Suprapubic skin (tissue), 4 donors: ENCODE results near the gene ST3GAL4.

Experiments used
- EP300 ChIP-seq: sonication (generic); formaldehyde crosslinking; IDR thresholded peaks from one replicate; pipeline ENCODE4 v1.6.1; 2017; ENCODE audit warnings: antibody characterized with exemption
- POLR2A ChIP-seq, 2 donors: fragments of 450-650 bp; IDR thresholded peaks; one replicate each; pipeline ENCODE4 v1.6.1; 2017; ENCODE audit warnings: antibody characterized with exemption in 2 of 2, mild to moderate bottlenecking in 2 of 2, moderate library complexity in 2 of 2
- POLR2AphosphoS5 ChIP-seq, 3 donors: sonication (generic); formaldehyde crosslinking; IDR thresholded peaks; one replicate each; pipeline ENCODE4 v1.6.1; 2017; ENCODE audit warnings: antibody characterized with exemption in 3 of 3
- TF ChIP-seq, protein P1 (sequence below), 2 donors: fragments of 200-600 bp in 1 of 2; fragments of 450-650 bp in 1 of 2; sonication (generic) in 1 of 2; IDR thresholded peaks; one replicate each; pipeline ENCODE4 v1.5.1; 2016 to 2019; ENCODE audit warnings: antibody characterized with exemption in 2 of 2, mild to moderate bottlenecking in 1 of 2, moderate library complexity in 1 of 2

DNA sequence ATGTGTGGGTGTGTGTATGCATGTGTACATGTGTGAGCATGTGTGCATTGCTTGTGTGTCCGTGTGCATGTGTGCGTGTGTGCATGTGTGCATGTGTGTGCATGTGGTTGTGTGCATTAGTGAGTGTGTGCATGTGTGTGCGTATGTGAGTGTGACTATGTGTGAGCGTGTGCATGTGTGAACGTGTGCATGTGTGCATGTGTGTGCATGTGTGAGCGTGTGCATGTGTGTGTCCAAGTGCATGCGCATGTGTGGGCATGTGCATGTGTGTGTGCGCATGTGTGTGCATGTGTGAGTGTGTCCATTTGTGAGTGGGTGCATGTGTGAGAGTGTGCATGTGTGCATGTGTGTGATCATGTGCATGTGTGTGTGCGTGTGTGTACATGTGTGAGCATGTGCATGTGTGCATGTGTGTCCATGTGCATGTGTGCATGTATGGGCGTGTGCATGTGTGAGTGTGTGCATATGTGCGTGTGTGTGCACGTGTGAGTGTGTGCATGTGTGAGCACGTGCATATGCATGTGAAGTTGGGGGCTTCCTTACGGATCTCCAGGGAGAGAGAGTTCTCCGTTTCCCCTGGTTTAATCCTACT, 95.8 kb downstream of the ST3GAL4 start:
- TF ChIP-seq, protein P1, sequence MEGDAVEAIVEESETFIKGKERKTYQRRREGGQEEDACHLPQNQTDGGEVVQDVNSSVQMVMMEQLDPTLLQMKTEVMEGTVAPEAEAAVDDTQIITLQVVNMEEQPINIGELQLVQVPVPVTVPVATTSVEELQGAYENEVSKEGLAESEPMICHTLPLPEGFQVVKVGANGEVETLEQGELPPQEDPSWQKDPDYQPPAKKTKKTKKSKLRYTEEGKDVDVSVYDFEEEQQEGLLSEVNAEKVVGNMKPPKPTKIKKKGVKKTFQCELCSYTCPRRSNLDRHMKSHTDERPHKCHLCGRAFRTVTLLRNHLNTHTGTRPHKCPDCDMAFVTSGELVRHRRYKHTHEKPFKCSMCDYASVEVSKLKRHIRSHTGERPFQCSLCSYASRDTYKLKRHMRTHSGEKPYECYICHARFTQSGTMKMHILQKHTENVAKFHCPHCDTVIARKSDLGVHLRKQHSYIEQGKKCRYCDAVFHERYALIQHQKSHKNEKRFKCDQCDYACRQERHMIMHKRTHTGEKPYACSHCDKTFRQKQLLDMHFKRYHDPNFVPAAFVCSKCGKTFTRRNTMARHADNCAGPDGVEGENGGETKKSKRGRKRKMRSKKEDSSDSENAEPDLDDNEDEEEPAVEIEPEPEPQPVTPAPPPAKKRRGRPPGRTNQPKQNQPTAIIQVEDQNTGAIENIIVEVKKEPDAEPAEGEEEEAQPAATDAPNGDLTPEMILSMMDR (IDR thresholded peaks at IDR 0.05): no peak
- TF ChIP-seq POLR2A (IDR thresholded peaks at IDR 0.05) (no peak), POLR2AphosphoS5 (IDR thresholded peaks at IDR 0.05) (no peak), EP300 (no peak)
